GM18499 (cell line): Measurements from ENCODE around the gene DCTN4.

ENCODE experiments used
- ATAC-seq: cut with Tn5 transposase; IDR thresholded peaks from one replicate; pipeline ENCODE4 v1.9.1; 2021; ENCODE audit warnings: moderate number of reproducible peaks; ENCODE audit not compliant: insufficient read depth, unreplicated experiment

The DCTN4 gene

DNA sequence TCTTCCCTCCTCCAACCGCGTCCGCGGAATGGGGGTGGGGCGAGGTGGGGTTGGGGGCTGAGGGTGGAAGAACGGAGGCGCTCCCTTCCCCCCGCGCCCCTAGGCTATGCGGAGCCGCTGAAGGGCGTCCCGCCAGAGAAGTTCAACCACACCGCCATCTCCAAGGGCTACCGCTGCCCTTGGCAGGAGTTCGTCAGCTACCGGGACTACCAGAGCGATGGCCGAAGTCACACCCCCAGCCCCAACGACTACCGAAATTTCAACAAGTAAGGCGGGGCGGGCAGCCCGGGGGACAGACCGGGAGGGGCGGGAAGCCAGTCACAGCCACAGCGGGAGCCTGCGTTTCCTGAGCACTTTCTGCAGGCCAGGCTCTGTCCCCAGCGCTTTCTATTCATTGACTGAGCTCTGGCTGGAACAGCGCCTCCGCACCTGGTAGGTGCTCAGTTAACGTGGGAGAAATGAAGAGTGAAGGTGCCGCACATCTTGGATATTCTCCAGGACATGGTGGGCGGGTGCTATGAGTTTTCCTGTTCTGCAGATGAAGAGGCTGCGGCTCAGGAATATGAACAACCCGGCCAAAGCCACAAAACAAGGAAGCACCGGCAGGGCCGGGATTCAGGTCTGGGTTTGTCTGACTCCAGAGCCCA, 86.5 kb downstream of the DCTN4 start:
- ATAC-seq: no peak

DNA sequence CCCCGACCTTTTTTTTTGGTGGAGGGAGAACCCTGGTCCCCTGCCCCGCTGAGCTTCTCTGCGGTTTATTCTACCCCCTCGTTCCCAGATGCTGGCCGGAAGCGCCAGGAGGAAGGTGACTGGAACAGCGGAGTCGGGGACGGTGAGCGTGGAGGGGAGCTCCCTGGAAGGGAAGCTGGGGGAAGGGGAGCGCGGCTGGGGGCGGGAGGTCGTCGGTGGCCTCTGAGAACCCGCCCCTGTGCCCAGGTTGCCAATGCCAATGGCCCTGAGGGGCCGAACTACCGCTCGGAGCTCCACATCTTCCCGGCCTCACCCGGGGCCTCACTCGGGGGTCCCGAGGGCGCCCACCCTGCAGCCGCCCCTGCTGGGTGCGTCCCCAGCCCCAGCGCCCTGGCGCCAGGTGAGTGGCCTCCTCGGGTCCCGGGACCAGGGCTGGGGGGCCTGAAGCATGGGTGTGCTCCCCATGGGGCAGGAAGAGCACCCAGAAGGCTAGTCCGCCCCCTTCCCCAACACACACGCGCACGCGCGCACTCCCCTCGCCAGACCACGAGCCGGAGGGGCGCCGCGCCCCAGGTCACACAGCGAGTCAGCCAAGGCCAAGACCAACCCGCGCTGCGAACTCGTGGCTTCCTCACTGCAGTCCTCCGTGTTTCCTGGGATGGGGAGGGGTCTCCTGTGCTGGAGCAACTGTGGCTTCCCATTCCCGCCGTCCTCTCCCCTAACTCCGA, 87.1 kb downstream of the DCTN4 start:
- ATAC-seq: no peak

DNA sequence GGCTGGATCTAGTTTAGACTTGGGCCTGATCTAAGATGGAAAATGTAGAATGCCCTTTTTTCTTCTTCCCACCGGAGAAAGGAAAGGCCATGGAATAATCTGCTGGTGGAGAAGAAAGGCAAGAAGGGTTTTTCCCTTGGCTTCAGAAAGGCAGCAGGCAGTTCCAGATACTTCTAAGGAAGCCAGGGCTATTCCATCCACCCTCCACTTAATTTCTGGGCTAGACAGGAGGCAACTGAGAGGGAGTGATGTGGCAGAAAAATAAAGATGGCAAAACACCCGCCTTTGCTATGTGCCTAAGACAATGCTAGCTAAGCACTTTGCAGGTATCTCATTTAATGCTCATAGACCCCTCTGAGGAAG, 87.9 kb downstream of the DCTN4 start:
- ATAC-seq: no peak

DNA sequence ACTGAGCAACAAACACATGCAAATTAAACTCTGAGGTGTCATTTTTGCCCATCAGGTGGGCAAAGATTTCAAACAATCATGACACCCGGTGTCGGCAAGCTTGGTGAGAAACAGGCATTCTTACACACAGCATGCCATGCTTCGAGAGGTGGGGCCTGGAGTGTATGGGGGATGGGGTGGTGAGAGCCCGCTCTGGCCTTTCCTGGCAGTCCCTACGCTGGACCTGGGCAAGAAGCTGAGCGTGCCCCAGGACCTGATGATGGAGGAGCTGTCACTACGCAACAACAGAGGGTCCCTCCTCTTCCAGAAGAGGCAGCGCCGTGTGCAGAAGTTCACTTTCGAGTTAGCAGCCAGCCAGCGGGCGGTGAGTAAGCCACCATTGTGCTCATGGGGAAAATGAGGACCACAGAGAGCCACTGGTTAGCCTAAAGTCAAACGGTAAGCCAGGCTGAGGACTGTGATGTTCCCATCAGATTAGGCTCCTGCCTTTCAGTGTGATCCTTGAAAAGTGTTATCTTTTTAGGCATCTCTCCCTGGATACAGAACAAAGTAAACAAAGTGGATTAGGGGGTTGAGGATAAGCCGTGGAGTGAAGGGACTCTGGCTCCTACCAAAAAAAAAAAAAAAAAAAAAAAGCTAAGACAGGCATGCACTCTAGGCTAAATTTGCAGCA, 88.4 kb downstream of the DCTN4 start:
- no peak for ATAC-seq

DNA sequence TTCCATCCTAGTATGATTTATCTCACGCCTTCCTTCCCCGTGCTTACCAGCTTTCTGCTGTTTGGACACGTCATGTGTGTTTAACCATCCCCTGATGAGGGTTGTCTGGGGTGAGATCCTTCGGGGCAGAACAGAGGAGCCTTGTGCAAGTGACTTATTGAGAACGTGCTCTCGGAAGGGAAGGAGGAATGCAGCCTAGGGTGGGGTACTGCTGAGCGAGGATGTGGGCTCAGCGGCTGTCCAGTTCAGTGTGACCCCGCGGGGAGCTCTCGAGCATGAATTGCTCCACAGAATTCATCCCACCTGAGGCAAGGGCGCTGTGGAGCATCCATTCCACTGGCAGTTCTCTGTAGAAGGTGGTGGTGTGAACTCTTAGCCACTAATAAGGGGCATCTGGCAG, 93.8 kb downstream of the DCTN4 start:
- ATAC-seq: no peak

DNA sequence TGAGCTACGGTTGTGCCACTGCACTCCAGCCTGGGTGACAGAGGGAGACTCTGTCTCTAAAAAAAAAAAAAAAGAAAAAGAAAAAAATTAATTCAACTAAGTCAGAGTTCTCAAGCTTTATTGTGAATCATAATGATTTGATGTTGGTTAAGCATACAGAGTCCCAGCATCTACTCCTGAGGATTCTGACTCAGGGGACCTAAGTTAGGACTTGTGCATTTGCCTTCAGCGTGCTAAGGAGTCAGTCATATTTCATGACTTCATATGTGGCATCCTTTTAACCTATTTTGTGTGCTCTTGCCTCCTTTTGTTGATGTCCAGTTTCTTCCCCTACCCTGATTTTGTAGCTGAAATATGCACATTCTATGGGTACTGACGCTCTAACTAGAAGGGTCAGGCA, 94.9 kb downstream of the DCTN4 start:
- no peak for ATAC-seq

DNA sequence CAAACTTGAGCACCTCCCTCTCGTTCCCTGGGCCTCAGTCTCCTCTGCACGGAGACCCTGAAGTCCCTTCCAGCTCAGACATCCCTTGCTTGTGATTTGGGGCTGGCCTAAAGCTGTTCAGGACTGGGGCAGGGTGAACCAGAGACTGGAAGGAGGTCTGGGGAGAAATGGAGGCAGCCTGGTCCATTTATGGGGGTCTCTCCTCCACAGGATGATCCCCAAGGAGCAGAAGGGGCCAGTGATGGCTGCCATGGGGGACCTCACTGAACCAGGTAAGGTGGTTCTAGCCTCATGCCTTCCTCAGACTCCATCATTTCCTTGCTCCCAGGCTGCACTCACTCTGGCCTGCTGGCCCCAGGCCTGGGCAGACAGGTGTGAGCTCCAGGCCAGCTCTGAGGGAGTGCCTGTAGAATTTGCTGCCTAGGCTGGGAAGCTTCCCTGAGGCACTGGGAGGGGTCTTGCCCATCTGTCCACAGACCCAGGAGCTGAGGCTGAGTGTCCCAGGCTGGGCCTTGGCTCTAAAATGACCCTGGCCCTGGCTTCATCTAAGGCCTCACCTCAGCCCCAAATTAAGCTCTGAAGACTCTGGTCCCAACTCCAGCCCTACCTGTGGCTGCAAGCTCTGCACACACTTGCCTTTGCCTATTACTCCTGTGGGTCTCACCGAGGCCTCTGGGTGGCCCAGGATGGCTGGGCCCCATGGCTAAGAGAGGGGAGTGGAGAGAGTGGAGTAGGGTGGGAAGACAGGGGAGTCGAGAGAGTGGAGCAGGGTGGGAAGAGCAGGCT, 95.9 kb downstream of the DCTN4 start:
- ATAC-seq: no peak

DNA sequence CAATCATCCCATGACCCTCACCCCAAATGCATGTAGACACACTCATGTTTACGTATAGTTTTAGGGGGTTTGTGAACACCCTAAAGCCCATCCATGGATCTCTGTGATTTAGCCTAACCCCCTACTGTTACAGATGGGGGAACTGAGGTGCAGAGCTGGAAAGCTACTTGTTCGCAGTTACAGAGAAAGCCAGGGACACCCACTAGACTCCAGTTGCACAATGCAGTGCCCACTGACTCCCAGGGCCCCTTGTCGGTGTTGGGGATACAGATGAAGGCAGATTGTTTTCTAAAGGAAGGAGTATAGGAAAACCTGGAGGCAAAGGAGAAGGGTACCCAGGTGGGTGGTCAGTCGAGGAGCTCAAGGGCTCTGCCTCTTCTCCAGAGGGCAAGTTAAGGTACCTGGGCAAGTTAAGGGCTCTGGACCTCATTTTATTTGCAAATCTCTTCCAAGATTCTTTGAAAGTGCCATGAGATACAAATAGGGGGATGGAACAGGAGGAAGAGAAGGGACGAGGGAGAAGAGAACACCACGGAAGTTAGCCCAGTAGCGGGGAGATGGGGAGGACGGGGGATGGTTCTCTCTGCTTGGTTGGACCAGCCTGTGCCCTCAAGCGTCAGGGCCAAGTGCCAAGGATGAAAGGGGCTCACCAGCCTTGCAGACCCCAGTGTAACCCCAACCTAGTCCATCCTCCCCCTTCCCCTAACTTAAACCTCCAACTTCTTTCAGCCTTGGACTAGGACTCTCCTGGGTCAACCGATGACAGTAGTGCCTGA, 96.8 kb downstream of the DCTN4 start:
- ATAC-seq: no peak

DNA sequence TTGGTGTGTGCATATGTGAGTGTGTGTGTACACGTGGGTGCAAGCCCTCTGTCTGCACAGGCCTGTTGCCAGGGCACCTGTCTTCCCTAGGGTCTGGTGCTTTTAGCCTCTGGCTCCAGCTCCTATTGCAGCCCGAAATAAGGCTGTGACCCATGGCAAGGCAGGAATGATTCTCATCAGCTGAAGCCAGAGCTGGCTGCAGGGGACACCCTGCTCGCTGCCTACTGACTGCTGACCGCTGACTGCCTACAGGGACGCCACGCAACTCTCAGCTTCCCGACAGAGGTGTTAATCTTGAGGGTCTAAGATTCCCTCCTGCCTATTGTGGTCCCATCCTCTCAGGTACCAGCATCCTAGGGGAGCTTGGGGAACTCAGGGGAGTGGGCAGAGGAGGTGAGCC, 97.7 kb downstream of the DCTN4 start, which contains the start of gene MYOZ3:
MYOZ3 (plus strand) TSS at position 166 of the 400 bp plus-strand sequence. CDS start 1,691 bp downstream, outside the sequence.
- no peak for ATAC-seq

DNA sequence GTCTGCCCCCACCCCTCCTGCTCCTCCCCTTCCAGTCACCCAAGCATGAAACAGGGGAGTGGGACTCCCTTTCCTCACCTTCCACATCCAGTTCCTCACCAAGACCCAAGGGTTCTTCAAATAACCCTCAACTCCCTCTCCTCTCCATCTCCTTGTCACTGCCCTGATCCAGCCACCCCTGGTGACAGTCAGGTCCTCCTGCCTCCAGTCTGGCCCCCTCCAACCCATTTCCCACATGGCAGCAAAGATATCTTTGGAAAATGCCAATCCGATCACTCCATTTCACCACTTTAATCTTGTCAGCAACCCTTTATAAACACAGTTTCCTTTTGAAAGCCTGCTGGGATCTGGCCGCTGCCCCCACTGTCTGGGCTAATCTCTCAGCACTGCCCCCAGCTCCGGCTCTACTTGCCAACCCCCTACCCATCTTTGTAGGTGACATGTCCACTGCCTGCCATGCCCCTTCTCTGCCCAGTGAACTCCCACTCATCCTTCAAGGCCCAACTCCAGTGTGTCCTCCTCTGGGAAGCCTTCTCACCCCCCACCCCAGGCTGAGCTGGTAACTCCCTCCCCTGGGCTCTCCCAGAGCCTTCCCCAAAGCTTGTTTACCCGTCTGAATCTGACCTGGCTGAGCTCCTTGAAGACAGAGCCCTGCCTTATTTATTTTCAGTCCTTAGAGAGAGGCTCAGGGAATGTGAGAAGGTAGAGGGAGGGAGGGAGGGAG, 98.5 kb downstream of the DCTN4 start:
- ATAC-seq: no peak

DNA sequence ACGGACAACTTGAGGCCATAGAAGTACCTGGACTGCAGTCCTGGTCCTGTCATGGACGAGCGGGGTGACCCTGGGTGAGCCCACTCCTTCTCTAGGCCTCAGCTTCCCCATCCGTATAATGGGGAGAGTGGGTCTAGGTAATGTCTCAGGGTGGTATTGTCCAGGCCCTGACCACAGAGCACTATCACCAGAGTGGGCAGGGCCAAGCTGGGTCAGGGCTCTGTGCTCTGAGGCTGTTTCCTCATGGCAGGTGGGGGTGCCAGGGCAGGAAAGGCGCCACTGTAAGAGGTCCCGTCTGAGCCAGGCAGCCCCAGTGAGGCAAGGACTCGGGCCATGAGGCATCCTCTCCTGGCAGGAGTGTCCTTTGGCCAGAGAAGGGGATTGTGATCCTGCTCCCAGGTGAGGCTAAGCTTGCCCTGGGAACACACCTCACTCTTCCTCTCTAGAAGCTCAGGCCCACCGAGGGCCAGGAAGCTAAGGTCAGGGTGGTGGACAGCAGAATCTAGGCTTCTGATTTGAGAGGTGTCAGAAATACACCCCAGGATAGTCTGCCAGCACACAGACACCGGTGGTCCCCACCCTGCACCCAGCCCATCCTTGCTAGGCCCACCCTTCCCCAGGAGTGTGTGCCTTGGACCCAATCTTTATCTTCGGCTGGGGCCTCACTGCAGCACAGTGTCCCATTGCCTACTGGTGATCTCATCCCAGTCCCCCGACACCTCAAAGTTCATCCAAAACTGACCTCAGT, 99.3 kb downstream of the DCTN4 start:
- no peak for ATAC-seq

DNA sequence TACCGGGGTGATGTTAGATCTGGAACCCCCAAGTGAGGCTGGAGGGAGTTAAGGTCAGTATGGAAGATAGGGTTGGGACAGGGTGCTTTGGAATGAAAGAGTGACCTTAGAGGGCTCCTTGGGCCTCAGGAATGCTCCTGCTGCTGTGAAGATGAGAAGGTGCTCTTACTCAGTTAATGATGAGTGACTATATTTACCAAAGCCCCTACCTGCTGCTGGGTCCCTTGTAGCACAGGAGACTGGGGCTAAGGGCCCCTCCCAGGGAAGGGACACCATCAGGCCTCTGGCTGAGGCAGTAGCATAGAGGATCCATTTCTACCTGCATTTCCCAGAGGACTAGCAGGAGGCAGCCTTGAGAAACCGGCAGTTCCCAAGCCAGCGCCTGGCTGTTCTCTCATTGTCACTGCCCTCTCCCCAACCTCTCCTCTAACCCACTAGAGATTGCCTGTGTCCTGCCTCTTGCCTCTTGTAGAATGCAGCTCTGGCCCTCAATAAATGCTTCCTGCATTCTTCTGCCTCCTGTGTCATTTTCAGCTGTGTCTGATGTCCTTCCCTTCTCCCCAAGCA, 100.0 kb downstream of the DCTN4 start:
- no peak for ATAC-seq
